ENCODE measurements around the gene SMIM14.
A peak's percentile ranks its signal among the peaks of the same experiment; 100 is the strongest.

The SMIM14 gene

DNA sequence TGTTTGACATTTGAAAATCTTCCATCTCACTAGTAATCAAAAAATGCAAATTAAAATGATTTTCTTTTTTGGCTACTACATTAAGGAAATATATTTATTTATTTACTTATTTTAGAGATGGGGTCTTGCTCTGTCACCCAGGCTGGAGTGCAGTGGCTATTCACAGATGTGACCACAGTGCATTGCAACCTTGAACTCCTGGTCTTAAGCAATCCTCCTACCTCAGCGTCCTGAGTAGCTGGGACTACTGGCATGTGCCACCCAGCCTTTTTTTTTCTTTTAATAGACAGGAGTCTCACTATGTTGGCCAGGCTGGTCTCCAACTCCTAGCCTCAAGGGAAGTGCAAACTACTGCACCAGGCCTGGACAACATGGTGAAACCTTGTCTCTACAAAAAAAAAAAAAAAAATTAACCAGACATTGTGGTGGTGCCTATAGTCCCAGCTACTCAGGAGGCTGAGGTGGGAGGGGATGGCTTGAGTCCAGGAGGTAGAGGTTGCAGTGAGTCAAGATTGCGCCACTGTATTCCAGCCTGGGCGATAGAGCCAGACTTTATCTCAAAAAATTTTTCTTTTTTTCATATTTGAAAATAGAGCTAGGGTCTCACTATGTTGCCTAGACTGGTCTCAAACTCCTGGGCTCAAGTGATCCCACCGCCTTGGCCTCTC lies 4.4 kb upstream of the SMIM14 start:
- Histone ChIP-seq H3K4me3 (ENCODE audit: low read length) (no peak overlapping the region), H3K4me1 (ENCODE audit: control insufficient read depth, insufficient read depth, low read length) (peaks cover 10% of the 10 kb centered on the region), H3K27me3 (replicated peaks; ENCODE audit: control insufficient read depth, insufficient read depth, low read length) (no peaks in the 10 kb centered on the region), H3K9me3 (ENCODE audit: control insufficient read depth, low read length) (no peaks in the 10 kb centered on the region), H3K9ac (ENCODE audit: low read length) (no peak overlapping the region), H3K36me3 (ENCODE audit: control insufficient read depth, insufficient read depth, low read length, severe bottlenecking) (no peaks in the 10 kb centered on the region)
- DNase-seq (ENCODE audit: low read depth), result no peak

DNA sequence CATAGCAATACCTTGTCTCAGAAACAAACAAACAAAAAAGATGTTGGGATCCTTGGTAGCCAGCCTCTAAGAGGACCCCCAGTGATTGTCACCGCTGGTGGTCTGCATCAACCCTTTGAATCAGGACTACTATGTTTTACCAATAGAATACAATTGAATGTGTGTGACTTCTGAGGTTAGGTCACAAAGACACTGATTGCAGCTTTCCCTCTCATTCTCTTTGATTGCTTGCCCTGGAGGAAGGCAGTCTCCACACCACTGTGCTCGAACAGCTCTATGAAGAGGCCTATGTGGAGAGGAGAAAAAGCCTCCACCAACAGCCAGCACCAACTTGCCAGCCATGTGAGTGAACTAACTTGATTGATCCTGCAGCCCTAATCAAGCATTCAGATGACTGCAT lies 2.8 kb upstream of the SMIM14 start:
- H3K9ac ChIP-seq (ENCODE audit: low read length), result no peak overlapping the region

DNA sequence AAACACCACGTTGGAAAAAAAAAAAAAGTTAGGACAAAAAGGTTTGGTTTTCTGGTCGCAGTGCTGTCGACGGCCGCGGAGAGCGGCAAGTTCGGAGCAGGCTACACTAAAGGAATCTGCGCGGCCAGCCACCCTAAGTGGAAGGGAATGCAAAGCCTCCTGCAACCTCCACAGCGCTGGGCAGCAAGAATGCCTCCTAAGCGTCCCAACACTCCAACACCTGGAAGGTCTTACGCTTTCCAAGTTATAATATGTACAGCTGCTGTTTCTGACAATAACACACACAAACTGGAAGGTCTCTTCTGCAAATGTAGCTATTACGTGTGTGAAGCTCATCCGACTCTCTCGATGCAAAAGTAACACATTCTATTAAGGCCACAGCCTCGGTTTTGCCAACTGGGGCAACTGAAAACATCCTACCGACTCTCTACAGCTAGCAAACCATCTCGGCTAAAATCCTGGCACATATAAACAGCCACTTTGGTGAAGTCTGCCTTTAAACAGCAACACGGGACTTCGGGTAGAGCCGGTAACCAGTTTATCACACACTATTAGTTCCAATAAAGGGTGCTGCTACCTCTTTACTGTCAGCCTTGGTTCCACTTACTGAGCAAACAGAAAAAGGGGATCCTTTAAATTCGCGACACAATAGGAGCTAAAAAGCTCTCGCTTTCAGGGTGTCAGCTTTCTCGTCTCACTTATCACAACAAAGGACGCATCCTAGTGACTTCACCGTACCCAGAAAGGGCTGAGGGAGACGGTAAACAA lies 895 bp downstream of the SMIM14 start:
- Histone ChIP-seq H3K4me3 (ENCODE audit: low read length) (peak overlapping the region; percentile 92), H3K9ac (ENCODE audit: low read length) (peak overlapping the region; percentile 96), H3K36me3 (ENCODE audit: control insufficient read depth, insufficient read depth, low read length, severe bottlenecking) (peaks cover 6% of the 10 kb centered on the region), H3K9me3 (ENCODE audit: control insufficient read depth, low read length) (no peaks in the 10 kb centered on the region), H3K4me1 (ENCODE audit: control insufficient read depth, insufficient read depth, low read length) (peaks cover 32% of the 10 kb centered on the region), H3K27me3 (replicated peaks; ENCODE audit: control insufficient read depth, insufficient read depth, low read length) (no peaks in the 10 kb centered on the region)
- DNase-seq (ENCODE audit: low read depth), result peak; percentile 89

More for the DNA sequence above, 2.8 kb upstream of the SMIM14 start:
- Histone ChIP-seq H3K36me3 (ENCODE audit: control insufficient read depth, insufficient read depth, low read length, severe bottlenecking) (no peaks in the 10 kb centered on the region), H3K4me3 (ENCODE audit: low read length) (no peak overlapping the region), H3K4me1 (ENCODE audit: control insufficient read depth, insufficient read depth, low read length) (peaks cover 10% of the 10 kb centered on the region), H3K9me3 (ENCODE audit: control insufficient read depth, low read length) (no peaks in the 10 kb centered on the region), H3K27me3 (replicated peaks; ENCODE audit: control insufficient read depth, insufficient read depth, low read length) (no peaks in the 10 kb centered on the region)
- no peak for DNase-seq (ENCODE audit: low read depth)

DNA sequence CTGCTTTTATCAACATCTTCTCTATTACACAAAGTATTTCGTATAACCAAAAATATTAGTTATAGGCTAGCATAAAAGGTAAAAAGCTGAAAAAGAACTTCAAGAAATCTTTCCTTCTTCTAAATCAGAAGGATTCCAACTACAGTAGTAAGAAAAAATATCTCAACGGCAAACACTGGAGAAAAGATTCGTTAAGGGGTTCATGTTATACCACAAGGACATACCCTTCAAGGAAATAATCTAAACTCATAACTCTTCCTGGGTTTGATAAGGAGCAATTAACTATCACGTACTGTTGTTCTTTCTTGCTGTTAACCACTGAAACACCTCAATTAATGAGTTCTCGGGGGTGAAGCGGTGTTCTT lies 1.5 kb downstream of the SMIM14 start:
- H3K27me3 ChIP-seq (replicated peaks; ENCODE audit: control insufficient read depth, insufficient read depth, low read length), result no peaks in the 10 kb centered on the region
- H3K4me1 ChIP-seq (ENCODE audit: control insufficient read depth, insufficient read depth, low read length), result peaks cover 32% of the 10 kb centered on the region
- peak overlapping the region; percentile 92 for H3K4me3 ChIP-seq (ENCODE audit: low read length)
- peak overlapping the region; percentile 96 for H3K9ac ChIP-seq (ENCODE audit: low read length)
- H3K36me3 ChIP-seq (ENCODE audit: control insufficient read depth, insufficient read depth, low read length, severe bottlenecking), result peaks cover 6% of the 10 kb centered on the region
- H3K9me3 ChIP-seq (ENCODE audit: control insufficient read depth, low read length), result no peaks in the 10 kb centered on the region
- DNase-seq (ENCODE audit: low read depth), result no peak

DNA sequence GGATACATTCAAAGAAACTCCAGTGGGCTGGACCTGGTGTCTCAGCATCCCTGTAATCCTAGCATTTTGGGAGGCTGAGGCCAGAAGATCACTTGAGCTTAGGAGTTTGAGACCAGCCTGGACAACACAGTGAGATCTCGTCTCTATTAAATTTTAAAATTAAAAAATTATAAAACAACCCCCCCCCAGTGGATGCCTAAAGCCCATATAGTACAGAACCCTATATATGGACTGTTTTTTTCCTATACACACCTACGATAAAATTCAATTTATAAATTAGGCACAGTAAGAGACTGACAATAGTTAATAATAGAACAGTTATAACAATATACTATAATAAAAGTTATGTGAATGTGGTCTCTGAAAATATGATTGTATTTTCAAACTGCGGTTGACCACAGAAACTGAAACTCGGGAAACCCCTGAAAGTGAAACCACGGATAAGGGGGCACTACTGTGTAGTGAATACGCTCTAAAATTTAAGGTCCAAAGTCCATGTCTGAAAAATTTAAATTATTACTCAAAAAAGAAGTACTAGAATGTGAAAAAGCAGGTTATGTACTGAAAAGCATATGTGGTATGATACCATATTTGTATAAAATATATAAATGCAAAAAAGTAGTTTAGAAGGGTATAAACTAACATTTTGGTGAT lies 2.0 kb downstream of the SMIM14 start:
- H3K9me3 ChIP-seq (ENCODE audit: control insufficient read depth, low read length), result no peaks in the 10 kb centered on the region
- peak; percentile 63 for DNase-seq (ENCODE audit: low read depth)
- H3K9ac ChIP-seq (ENCODE audit: low read length), result peak overlapping the region; percentile 96
- peaks cover 32% of the 10 kb centered on the region for H3K4me1 ChIP-seq (ENCODE audit: control insufficient read depth, insufficient read depth, low read length)
- peaks cover 6% of the 10 kb centered on the region for H3K36me3 ChIP-seq (ENCODE audit: control insufficient read depth, insufficient read depth, low read length, severe bottlenecking)
- peak overlapping the region; percentile 92 for H3K4me3 ChIP-seq (ENCODE audit: low read length)
- no peaks in the 10 kb centered on the region for H3K27me3 ChIP-seq (replicated peaks; ENCODE audit: control insufficient read depth, insufficient read depth, low read length)

DNA sequence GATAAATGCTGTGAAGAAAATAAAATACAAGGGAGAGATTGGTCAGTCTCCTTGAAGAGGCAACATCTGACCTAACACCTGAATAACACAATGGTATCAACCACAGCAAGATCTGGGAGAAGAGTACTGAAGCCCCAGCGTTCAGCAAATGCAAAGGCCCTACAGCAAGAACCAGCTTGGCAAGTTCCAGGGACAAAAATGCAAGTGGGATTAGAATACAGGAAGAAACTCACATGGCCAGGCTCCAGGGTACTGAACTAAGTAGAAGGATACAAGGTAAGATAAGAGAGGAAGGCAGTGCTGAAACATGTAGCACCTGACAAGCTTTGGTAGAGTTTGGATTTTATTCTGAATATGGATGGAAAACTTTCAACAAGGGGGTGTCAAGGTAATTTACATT lies 3.6 kb downstream of the SMIM14 start:
- H3K36me3 ChIP-seq (ENCODE audit: control insufficient read depth, insufficient read depth, low read length, severe bottlenecking), result peaks cover 9% of the 10 kb centered on the region
- DNase-seq (ENCODE audit: low read depth), result peak; percentile 24

DNA sequence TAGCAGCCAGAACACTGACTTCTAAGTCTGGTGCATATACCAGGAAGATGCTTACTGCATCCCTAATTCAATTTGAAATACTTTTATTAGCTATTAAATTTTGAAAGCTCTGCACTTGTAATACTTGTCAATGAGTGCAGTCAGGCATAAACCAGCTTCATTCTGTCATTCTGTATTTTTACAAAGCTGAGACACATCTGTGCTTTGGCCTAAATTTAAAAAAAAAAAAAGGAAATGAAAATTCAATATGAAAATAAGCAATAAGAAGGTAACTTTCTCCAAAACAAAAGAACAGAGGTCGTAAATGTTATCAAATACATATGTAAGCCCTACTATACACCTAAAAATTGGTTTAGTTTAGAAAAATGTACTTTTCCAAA lies 7.0 kb downstream of the SMIM14 start:
- peaks cover 27% of the 10 kb centered on the region for H3K4me1 ChIP-seq (ENCODE audit: control insufficient read depth, insufficient read depth, low read length)
- DNase-seq (ENCODE audit: low read depth), result no peak
- no peaks in the 10 kb centered on the region for H3K9me3 ChIP-seq (ENCODE audit: control insufficient read depth, low read length)
- no peak overlapping the region for H3K4me3 ChIP-seq (ENCODE audit: low read length)
- H3K36me3 ChIP-seq (ENCODE audit: control insufficient read depth, insufficient read depth, low read length, severe bottlenecking), result peaks cover 24% of the 10 kb centered on the region
- H3K9ac ChIP-seq (ENCODE audit: low read length), result no peak overlapping the region
- no peaks in the 10 kb centered on the region for H3K27me3 ChIP-seq (replicated peaks; ENCODE audit: control insufficient read depth, insufficient read depth, low read length)

More for the DNA sequence above, 3.6 kb downstream of the SMIM14 start:
- Histone ChIP-seq H3K27me3 (replicated peaks; ENCODE audit: control insufficient read depth, insufficient read depth, low read length) (no peaks in the 10 kb centered on the region), H3K4me1 (ENCODE audit: control insufficient read depth, insufficient read depth, low read length) (peaks cover 28% of the 10 kb centered on the region), H3K9ac (ENCODE audit: low read length) (peak overlapping the region; percentile 18), H3K4me3 (ENCODE audit: low read length) (peak overlapping the region; percentile 92), H3K9me3 (ENCODE audit: control insufficient read depth, low read length) (no peaks in the 10 kb centered on the region)

DNA sequence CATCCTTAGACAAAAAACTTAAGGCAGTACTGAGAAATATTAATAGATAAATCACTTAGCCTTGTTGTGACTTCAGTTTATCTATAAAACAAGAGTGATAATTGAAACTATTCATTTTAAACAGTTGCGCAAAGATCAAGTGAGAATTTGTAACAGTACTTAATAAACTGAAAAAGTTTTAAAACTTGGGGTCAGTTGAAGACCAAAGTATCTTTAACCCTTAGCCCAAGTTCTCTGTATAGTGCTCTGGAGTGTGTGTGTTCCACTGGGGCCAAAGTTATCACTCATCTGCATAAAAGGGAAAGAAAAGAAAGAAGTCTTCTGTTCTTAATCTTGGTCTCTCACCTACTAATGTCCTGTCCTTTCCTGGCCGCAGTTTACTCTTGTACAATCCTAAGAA lies 11.3 kb downstream of the SMIM14 start:
- no peaks in the 10 kb centered on the region for H3K9me3 ChIP-seq (ENCODE audit: control insufficient read depth, low read length)
- H3K4me1 ChIP-seq (ENCODE audit: control insufficient read depth, insufficient read depth, low read length), result peaks cover 22% of the 10 kb centered on the region
- H3K27me3 ChIP-seq (replicated peaks; ENCODE audit: control insufficient read depth, insufficient read depth, low read length), result no peaks in the 10 kb centered on the region
- H3K4me3 ChIP-seq (ENCODE audit: low read length), result no peak overlapping the region
- DNase-seq (ENCODE audit: low read depth), result no peak
- H3K36me3 ChIP-seq (ENCODE audit: control insufficient read depth, insufficient read depth, low read length, severe bottlenecking), result peaks cover 23% of the 10 kb centered on the region
- H3K9ac ChIP-seq (ENCODE audit: low read length), result no peak overlapping the region

DNA sequence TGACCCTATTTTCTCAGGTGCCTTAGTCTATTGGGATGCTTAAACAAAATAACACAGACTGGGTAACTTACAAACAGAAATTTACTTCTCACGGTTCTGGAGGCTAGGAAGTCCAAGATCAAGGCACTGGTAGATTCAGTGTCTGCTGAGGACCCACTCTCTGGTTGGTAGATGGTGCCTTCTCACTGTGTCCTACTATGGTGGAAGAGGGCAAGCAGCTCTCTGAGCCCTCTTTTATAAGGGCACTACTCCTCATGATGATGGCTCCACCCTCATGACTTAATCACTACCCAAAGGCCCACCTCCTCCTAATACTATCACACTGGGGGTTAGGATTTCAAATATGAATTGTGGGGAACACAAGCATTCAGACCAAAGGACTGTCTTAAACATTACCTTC lies 11.8 kb downstream of the SMIM14 start:
- H3K9me3 ChIP-seq (ENCODE audit: control insufficient read depth, low read length), result no peaks in the 10 kb centered on the region
- peaks cover 25% of the 10 kb centered on the region for H3K4me1 ChIP-seq (ENCODE audit: control insufficient read depth, insufficient read depth, low read length)
- no peaks in the 10 kb centered on the region for H3K27me3 ChIP-seq (replicated peaks; ENCODE audit: control insufficient read depth, insufficient read depth, low read length)
- H3K9ac ChIP-seq (ENCODE audit: low read length), result no peak overlapping the region
- H3K36me3 ChIP-seq (ENCODE audit: control insufficient read depth, insufficient read depth, low read length, severe bottlenecking), result peaks cover 23% of the 10 kb centered on the region
- no peak for DNase-seq (ENCODE audit: low read depth)
- H3K4me3 ChIP-seq (ENCODE audit: low read length), result no peak overlapping the region

DNA sequence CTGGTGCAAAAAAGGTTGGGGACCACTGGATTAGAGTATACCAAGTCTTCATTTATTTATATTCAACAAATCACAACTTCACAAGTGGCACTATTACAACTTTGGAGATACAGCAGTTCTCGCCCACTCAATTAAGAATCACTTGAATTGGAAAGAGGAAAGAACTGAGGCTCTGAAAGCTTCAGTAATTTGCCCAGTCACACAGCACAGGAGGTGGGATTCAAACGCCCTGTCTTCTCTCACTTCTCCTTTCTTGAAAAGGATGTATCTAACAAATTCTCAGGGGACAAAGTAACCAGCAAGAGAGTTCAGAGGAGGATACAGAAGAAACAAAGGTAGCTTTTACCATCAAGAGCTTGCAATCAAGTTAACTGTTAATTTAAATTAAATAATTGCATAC lies 12.4 kb downstream of the SMIM14 start:
- no peak overlapping the region for H3K4me3 ChIP-seq (ENCODE audit: low read length)
- H3K4me1 ChIP-seq (ENCODE audit: control insufficient read depth, insufficient read depth, low read length), result peaks cover 31% of the 10 kb centered on the region
- H3K27me3 ChIP-seq (replicated peaks; ENCODE audit: control insufficient read depth, insufficient read depth, low read length), result no peaks in the 10 kb centered on the region
- H3K36me3 ChIP-seq (ENCODE audit: control insufficient read depth, insufficient read depth, low read length, severe bottlenecking), result peaks cover 23% of the 10 kb centered on the region
- no peaks in the 10 kb centered on the region for H3K9me3 ChIP-seq (ENCODE audit: control insufficient read depth, low read length)
- no peak for DNase-seq (ENCODE audit: low read depth)
- H3K9ac ChIP-seq (ENCODE audit: low read length), result no peak overlapping the region

DNA sequence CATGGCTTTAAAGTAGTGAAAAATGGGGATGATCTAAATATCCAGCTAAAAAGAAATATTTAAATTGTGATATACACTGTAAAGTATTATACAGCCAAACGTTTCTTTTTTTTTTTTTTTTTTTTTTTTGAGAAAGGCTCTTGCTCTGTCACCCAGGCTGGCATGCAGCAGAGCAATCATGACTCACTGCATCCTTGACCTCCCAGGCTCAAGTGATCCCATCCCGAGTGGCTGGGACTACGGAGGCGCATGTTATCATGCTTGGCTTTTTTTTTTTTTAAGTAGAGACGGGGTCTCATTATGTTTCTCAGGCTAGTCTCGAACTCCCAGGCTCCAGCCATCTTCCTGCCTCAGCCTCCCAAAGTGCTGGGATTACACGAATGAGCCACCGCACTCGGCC lies 17.1 kb downstream of the SMIM14 start:
- H3K9me3 ChIP-seq (ENCODE audit: control insufficient read depth, low read length), result no peaks in the 10 kb centered on the region
- no peaks in the 10 kb centered on the region for H3K27me3 ChIP-seq (replicated peaks; ENCODE audit: control insufficient read depth, insufficient read depth, low read length)
- peak overlapping the region; percentile 42 for H3K4me3 ChIP-seq (ENCODE audit: low read length)
- peaks cover 7% of the 10 kb centered on the region for H3K36me3 ChIP-seq (ENCODE audit: control insufficient read depth, insufficient read depth, low read length, severe bottlenecking)
- H3K4me1 ChIP-seq (ENCODE audit: control insufficient read depth, insufficient read depth, low read length), result peaks cover 58% of the 10 kb centered on the region
- H3K9ac ChIP-seq (ENCODE audit: low read length), result peak overlapping the region; percentile 74
- DNase-seq (ENCODE audit: low read depth), result peak; percentile 81
